ENCODE results near the gene HECW1. TPM values are rescaled to one million over a fixed set of nuclear protein-coding genes. Genes with fewer than 3 reads are reported as not detected.

Gene HECW1
- total RNA-seq, 3 donors from 2014 or later (not counting 1 experiment from before 2014, with no cell fraction given), result not detected

DNA sequence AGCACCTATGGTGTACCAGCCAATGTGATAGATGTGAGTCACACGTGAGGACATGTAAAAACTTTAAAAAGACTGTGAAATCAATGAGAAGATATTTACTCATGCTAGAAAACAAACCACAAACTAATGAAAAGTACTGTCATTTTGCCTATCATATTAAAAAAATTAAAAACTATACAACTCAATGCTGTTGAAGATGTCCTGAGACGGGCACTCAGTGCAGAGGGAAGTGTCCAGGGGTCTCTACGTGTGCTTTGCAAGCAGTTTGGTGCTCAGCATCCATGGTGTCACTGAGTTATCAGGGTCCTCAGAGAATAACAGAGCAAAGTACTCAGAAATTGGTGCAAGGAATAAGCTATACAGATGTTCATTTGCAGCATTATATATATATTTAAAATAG, 162.3 kb downstream of the HECW1 start:
- WGBS (ENCODE audit: insufficient coverage), result 80% methylated on average over 2 of the region's 3 CpGs
- H3K4me1 ChIP-seq (ENCODE audit: control insufficient read depth, insufficient read depth, low read length), result no peaks in the 10 kb centered on the region
- Mint-ChIP-seq H3K27me3 (ENCODE audit: low read depth in 2 of 2) (peaks cover 18 to 43% of the 10 kb centered on the region in 2 donors), H3K27ac (no peak overlapping the region), H3K4me1 (no peaks in the 10 kb centered on the region), H3K4me3 (no peak overlapping the region), H3K9me3 (no peaks in the 10 kb centered on the region), H3K36me3 (no peaks in the 10 kb centered on the region)
- TF ChIP-seq, protein P1, sequence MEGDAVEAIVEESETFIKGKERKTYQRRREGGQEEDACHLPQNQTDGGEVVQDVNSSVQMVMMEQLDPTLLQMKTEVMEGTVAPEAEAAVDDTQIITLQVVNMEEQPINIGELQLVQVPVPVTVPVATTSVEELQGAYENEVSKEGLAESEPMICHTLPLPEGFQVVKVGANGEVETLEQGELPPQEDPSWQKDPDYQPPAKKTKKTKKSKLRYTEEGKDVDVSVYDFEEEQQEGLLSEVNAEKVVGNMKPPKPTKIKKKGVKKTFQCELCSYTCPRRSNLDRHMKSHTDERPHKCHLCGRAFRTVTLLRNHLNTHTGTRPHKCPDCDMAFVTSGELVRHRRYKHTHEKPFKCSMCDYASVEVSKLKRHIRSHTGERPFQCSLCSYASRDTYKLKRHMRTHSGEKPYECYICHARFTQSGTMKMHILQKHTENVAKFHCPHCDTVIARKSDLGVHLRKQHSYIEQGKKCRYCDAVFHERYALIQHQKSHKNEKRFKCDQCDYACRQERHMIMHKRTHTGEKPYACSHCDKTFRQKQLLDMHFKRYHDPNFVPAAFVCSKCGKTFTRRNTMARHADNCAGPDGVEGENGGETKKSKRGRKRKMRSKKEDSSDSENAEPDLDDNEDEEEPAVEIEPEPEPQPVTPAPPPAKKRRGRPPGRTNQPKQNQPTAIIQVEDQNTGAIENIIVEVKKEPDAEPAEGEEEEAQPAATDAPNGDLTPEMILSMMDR (IDR thresholded peaks at IDR 0.05), result no peak
- no peaks in the 10 kb centered on the region for H3K27me3 ChIP-seq (ENCODE audit: control insufficient read depth, insufficient read depth, low read length)
- H3K9me3 ChIP-seq (ENCODE audit: control insufficient read depth, insufficient read depth, low read length), result no peaks in the 10 kb centered on the region
- no peak for ATAC-seq
- H3K4me3 ChIP-seq (ENCODE audit: low read length), result no peak overlapping the region
- no peaks in the 10 kb centered on the region for H3K36me3 ChIP-seq (ENCODE audit: control insufficient read depth, insufficient read depth, low read length)
- intact Hi-C loops (cut with micrococcal nuclease), result no loop called here
- H3K27ac ChIP-seq (ENCODE audit: low read length), result no peak overlapping the region
- DNase-seq, result no peak

DNA sequence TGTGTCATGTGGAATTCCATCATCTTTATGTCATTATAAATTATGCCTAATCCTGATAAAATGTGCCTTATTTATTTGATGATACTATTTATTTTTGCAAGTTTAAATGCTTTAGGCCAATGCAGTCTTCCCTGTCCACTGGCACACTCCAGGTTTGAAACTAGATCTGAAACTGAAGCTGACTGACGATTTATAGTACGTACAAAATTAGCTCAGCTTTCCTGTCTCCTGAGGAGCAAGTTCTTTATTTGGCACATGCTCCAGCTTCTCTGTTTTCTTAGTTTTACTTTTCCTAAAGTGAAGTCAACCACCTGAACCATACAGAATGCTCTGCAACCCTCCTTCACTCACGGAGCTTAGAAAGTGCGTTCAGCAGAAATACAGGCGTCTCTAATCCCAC, 164.1 kb downstream of the HECW1 start:
- H3K9me3 Mint-ChIP-seq, result no peaks in the 10 kb centered on the region
- H3K4me1 Mint-ChIP-seq, result no peaks in the 10 kb centered on the region
- no peaks in the 10 kb centered on the region for H3K4me1 ChIP-seq (ENCODE audit: control insufficient read depth, insufficient read depth, low read length)
- TF ChIP-seq, protein P1 (IDR thresholded peaks at IDR 0.05), result no peak
- H3K27me3 ChIP-seq (ENCODE audit: control insufficient read depth, insufficient read depth, low read length), result no peaks in the 10 kb centered on the region
- DNase-seq (no peak), ATAC-seq (no peak)
- WGBS (ENCODE audit: insufficient coverage), result 59% methylated on average over 5 of the region's 5 CpGs
- H3K36me3 ChIP-seq (ENCODE audit: control insufficient read depth, insufficient read depth, low read length), result no peaks in the 10 kb centered on the region
- no peak overlapping the region for H3K4me3 ChIP-seq (ENCODE audit: low read length)
- intact Hi-C loops (cut with micrococcal nuclease), result no loop called here
- no peaks in the 10 kb centered on the region for H3K36me3 Mint-ChIP-seq
- H3K9me3 ChIP-seq (ENCODE audit: control insufficient read depth, insufficient read depth, low read length), result no peaks in the 10 kb centered on the region
- H3K27ac ChIP-seq (ENCODE audit: low read length), result no peak overlapping the region
- H3K4me3 Mint-ChIP-seq, result no peak overlapping the region
- H3K27me3 Mint-ChIP-seq (ENCODE audit: low read depth in 2 of 2), result peaks cover 14 to 37% of the 10 kb centered on the region in 2 donors
- no peak overlapping the region for H3K27ac Mint-ChIP-seq

DNA sequence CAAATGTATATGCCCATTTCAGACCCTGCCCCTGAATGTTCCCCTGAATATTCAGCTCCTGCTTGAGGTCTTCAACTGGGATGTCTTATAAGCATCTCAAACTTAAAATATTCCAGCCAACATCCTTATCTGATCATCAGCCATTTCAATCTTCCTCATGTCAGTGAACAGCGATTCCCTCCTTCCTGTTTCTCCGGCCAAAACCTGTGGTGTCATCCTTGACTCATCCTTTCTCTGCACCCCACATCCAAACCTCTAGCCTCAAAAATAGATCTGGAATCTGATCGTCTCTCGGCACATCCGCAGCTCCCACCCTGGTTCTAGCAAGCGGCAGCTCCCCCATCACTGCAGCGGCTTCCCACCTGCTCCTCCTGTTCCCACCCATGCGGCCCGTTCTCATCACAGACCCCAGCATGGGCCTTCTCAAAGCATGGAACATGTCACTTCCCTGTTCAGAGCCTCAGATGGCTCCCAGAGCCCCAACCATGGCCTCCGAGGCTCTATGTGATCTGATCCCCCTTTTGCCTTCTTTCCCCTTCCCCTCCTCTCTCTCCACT, 165.7 kb downstream of the HECW1 start:
- Histone ChIP-seq H3K4me1 (ENCODE audit: control insufficient read depth, insufficient read depth, low read length) (no peaks in the 10 kb centered on the region), H3K27me3 (ENCODE audit: control insufficient read depth, insufficient read depth, low read length) (no peaks in the 10 kb centered on the region), H3K27ac (ENCODE audit: low read length) (no peak overlapping the region), H3K9me3 (ENCODE audit: control insufficient read depth, insufficient read depth, low read length) (no peaks in the 10 kb centered on the region), H3K4me3 (ENCODE audit: low read length) (no peak overlapping the region), H3K36me3 (ENCODE audit: control insufficient read depth, insufficient read depth, low read length) (no peaks in the 10 kb centered on the region)
- Mint-ChIP-seq H3K27ac (no peak overlapping the region), H3K36me3 (no peaks in the 10 kb centered on the region), H3K9me3 (no peaks in the 10 kb centered on the region), H3K4me3 (no peak overlapping the region), H3K4me1 (no peaks in the 10 kb centered on the region), H3K27me3 (ENCODE audit: low read depth in 2 of 2) (peaks cover 14 to 35% of the 10 kb centered on the region in 2 donors)
- 85% methylated on average over 10 of the region's 10 CpGs for WGBS (ENCODE audit: insufficient coverage)
- intact Hi-C loops (cut with micrococcal nuclease), result no loop called here
- DNase-seq (no peak), ATAC-seq (no peak)
- TF ChIP-seq, protein P1 (IDR thresholded peaks at IDR 0.05), result no peak

- WGBS (ENCODE audit: insufficient coverage), result 91% methylated on average over 2 of the region's 2 CpGs
- DNase-seq (no peak), ATAC-seq (no peak)
- Histone ChIP-seq H3K27ac (ENCODE audit: low read length) (no peak overlapping the region), H3K9me3 (ENCODE audit: control insufficient read depth, insufficient read depth, low read length) (no peaks in the 10 kb centered on the region), H3K4me1 (ENCODE audit: control insufficient read depth, insufficient read depth, low read length) (no peaks in the 10 kb centered on the region), H3K27me3 (ENCODE audit: control insufficient read depth, insufficient read depth, low read length) (no peaks in the 10 kb centered on the region), H3K36me3 (ENCODE audit: control insufficient read depth, insufficient read depth, low read length) (no peaks in the 10 kb centered on the region), H3K4me3 (ENCODE audit: low read length) (no peak overlapping the region)
- H3K4me1 Mint-ChIP-seq, result no peaks in the 10 kb centered on the region
- no peaks in the 10 kb centered on the region for H3K36me3 Mint-ChIP-seq
- intact Hi-C loops (cut with micrococcal nuclease), result no loop called here
- H3K4me3 Mint-ChIP-seq, result no peak overlapping the region
- TF ChIP-seq, protein P1 (IDR thresholded peaks at IDR 0.05), result no peak
- H3K27ac Mint-ChIP-seq, result no peak overlapping the region
- peaks cover 14 to 35% of the 10 kb centered on the region in 2 donors for H3K27me3 Mint-ChIP-seq (ENCODE audit: low read depth in 2 of 2)
- H3K9me3 Mint-ChIP-seq, result no peaks in the 10 kb centered on the region
These were observed 168.8 kb downstream of the HECW1 start for GRCh38 chr7:43281268-43281667.

Measured in natural killer cell (primary cell).